Measurements from ENCODE around the gene MT1B. TPM values are rescaled to one million over a fixed set of nuclear protein-coding genes. Genes with fewer than 3 reads are reported as not detected.

The MT1B gene
- total RNA-seq, 6 experiments from 2014 or later, result not detected

DNA sequence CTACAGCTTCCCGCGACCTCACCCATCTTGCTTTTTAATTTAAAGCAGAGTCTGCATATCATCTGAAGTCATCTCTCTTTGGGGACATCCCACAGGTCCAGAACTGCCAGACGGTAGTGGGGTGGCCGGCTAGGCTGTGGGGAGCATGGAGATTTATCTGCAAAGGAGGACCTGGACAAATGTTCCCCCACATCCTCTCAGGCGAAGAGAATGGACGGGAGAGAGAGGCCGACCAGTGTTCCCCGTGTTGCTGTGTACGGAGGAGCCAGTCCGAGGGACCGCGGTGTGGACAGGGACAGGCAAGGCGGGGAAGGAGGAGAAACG lies 19.9 kb upstream of the MT1B start:
- no peak overlapping the region for H3K27ac Mint-ChIP-seq
- peaks cover 28% of the 10 kb centered on the region for H3K27me3 Mint-ChIP-seq (ENCODE audit: insufficient read depth)
- H3K9me3 Mint-ChIP-seq, result no peaks in the 10 kb centered on the region

DNA sequence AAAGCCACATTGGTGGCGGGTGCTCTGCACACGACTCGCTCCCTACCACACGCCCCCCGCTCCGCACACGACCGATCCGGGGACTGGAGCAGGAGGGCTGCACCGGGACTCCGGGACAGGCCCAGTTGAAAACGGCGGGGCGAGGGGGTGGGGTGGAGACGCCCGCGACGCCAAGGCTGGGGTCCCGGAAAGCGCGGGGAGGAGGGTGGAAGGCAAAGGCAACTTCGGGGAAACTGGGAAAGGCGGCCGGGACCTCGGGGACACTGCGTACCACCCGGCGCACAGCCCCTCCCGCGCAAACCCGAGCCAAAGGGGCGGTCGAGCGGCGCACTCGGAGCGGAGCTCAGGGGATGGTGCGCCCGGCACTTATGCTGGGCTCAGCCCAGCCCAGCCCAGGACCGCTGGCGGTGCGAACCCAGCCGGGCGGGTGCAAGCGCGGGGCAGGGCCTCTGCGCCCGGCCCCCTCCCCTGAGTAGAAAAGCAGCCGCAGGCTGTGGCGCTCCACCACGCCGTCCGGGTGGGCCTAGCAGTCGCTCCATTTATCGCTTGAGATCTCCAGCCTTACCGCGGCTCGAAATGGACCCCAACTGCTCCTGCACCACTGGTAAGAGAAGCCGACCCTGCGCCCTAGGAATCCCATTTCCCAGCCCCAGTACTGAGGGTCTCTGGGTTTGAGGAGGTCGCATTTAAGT lies 19.4 kb upstream of the MT1B start, which contains the start of gene MT1M:
Gene MT1M, plus strand, starts transcription at position 504 of the 692 bp plus-strand sequence. Its CDS starts 73 bp downstream, at position 577.
- peaks cover 24% of the 10 kb centered on the region for H3K4me1 Mint-ChIP-seq (ENCODE audit: low read depth)
- no peak for DNase-seq
- peaks cover 33% of the 10 kb centered on the region for H3K27me3 Mint-ChIP-seq (ENCODE audit: insufficient read depth)
- H3K9me3 Mint-ChIP-seq, result no peaks in the 10 kb centered on the region
- TF ChIP-seq, protein P1, sequence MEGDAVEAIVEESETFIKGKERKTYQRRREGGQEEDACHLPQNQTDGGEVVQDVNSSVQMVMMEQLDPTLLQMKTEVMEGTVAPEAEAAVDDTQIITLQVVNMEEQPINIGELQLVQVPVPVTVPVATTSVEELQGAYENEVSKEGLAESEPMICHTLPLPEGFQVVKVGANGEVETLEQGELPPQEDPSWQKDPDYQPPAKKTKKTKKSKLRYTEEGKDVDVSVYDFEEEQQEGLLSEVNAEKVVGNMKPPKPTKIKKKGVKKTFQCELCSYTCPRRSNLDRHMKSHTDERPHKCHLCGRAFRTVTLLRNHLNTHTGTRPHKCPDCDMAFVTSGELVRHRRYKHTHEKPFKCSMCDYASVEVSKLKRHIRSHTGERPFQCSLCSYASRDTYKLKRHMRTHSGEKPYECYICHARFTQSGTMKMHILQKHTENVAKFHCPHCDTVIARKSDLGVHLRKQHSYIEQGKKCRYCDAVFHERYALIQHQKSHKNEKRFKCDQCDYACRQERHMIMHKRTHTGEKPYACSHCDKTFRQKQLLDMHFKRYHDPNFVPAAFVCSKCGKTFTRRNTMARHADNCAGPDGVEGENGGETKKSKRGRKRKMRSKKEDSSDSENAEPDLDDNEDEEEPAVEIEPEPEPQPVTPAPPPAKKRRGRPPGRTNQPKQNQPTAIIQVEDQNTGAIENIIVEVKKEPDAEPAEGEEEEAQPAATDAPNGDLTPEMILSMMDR (IDR thresholded peaks at IDR 0.05), result no peak
- H3K27ac Mint-ChIP-seq, result no peak within 1 kb of the TSS
- H3K4me3 Mint-ChIP-seq, result peak within 1 kb of the TSS; percentile 84
- H3K36me3 Mint-ChIP-seq (ENCODE audit: low read depth), result peaks cover under 1% of the 10 kb centered on the region; the same call in 1 of the 2 replicates

More for the DNA sequence above, 19.9 kb upstream of the MT1B start:
- TF ChIP-seq, protein P1 (IDR thresholded peaks at IDR 0.05), result no peak
- H3K4me3 Mint-ChIP-seq, result peak overlapping the region; percentile 84
- no peak for DNase-seq
- H3K4me1 Mint-ChIP-seq (ENCODE audit: low read depth), result peaks cover 29% of the 10 kb centered on the region
- H3K36me3 Mint-ChIP-seq (ENCODE audit: low read depth), result peaks cover 6% of the 10 kb centered on the region; the same call in 1 of the 2 replicates

DNA sequence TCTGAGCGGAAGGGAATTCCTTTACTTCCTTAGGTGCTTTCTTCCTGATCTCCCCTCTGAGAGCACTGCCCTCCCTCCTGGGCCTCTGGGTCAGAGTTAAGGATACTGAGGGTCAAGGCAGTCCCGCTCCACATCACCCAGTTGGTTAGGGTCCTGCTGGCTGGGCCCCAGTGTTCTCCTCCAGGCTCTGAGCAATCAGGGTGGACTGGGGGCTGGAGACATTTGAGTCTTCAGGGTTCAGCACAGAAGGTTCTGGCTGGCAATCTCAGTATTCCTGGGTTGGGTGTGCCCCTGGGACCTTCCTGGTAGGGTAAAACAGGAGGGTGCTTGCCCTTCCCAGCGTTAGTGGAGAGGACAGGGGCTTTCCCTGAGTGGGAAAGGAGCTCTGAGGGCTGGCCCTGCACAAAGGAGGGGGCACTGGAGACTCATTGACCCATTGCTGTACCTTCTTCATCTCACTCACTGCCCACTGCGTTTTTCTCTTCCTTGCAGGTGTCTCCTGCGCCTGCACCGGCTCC lies 18.8 kb upstream of the MT1B start:
- TF ChIP-seq, protein P1 (IDR thresholded peaks at IDR 0.05), result no peak
- Mint-ChIP-seq H3K27ac (no peak overlapping the region), H3K4me3 (peak overlapping the region; percentile 84), H3K4me1 (ENCODE audit: low read depth) (peaks cover 26% of the 10 kb centered on the region), H3K9me3 (no peaks in the 10 kb centered on the region), H3K27me3 (ENCODE audit: insufficient read depth) (peaks cover 39% of the 10 kb centered on the region), H3K36me3 (ENCODE audit: low read depth) (no peaks in the 10 kb centered on the region; the same call in 1 of the 2 replicates)
- DNase-seq, result no peak

DNA sequence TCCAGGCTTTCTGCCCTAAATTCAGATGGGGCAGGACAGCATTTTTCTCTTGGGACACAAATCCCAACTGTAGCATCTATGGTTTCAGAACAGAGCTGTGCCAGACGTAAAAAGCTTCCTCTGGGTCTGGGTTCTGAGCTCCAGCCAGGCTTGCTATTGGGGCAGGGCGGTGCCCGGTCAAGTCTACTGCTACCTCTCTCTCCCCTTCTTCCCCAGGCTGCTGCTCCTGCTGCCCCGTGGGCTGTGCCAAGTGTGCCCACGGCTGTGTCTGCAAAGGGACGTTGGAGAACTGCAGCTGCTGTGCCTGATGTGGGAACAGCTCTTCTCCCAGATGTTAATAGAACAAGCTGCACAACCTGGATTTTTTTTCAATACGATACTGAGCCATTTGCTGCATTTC lies 18.2 kb upstream of the MT1B start:
- DNase-seq, result no peak
- TF ChIP-seq, protein P1 (IDR thresholded peaks at IDR 0.05), result no peak
- no peaks in the 10 kb centered on the region; the same call in 1 of the 2 replicates for H3K36me3 Mint-ChIP-seq (ENCODE audit: low read depth)
- peaks cover 43% of the 10 kb centered on the region for H3K27me3 Mint-ChIP-seq (ENCODE audit: insufficient read depth)
- H3K4me1 Mint-ChIP-seq (ENCODE audit: low read depth), result peaks cover 27% of the 10 kb centered on the region
- H3K27ac Mint-ChIP-seq, result no peak overlapping the region
- no peak overlapping the region for H3K4me3 Mint-ChIP-seq
- H3K9me3 Mint-ChIP-seq, result no peaks in the 10 kb centered on the region

DNA sequence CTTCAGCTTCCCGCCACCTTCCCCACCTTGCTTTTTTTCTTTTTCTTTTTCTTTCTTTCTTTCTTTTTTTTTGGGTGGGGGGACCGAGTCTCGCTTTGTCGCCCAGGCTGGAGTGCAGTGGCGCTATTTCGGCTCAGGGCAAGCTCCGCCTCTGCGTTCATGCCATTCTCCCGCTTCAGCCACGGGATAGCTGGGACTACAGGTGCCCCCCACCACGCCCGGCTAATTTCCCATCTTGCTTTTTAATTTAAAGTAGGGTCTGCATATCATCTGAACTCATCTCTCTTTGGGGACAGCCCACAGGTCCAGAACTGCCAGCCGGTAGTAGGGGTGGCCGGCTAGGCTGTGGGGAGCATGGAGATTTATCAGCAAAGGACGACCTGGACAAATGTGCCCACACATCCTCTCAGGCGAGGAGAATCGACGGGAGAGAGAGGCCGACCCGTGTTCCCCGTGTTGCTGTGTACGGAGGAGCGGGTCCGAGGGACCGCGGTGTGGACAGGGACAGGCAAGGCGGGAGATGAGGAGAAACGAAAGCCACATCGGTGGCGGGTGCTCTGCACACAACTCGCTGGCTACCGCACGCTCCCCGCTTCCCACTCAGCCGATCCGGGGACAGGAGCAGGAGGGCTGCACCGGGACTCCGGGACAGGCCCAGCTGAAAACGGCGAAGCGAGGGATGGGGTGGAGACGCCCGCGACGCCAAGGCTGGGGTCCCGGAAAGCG lies 16.8 kb upstream of the MT1B start:
- peak overlapping the region; percentile 83 for H3K4me3 Mint-ChIP-seq

More for the DNA sequence above, 16.8 kb upstream of the MT1B start:
- no peaks in the 10 kb centered on the region; the same call in 1 of the 2 replicates for H3K36me3 Mint-ChIP-seq (ENCODE audit: low read depth)
- H3K27me3 Mint-ChIP-seq (ENCODE audit: insufficient read depth), result peaks cover 57% of the 10 kb centered on the region
- no peak for DNase-seq
- H3K9me3 Mint-ChIP-seq, result no peaks in the 10 kb centered on the region
- H3K4me1 Mint-ChIP-seq (ENCODE audit: low read depth), result peaks cover 23% of the 10 kb centered on the region
- TF ChIP-seq, protein P1 (IDR thresholded peaks at IDR 0.05), result no peak
- H3K27ac Mint-ChIP-seq, result no peak overlapping the region
